ENCODE measurements around the gene SNX9.

The SNX9 gene

GRCh38 chr6:157993076-157993475, 170.0 kb downstream of the SNX9 start:
- H3K9ac ChIP-seq (ENCODE audit: low read depth, low read length, poor library complexity, severe bottlenecking): no peak overlapping the region

GRCh38 chr6:157994125-157994795, 171.2 kb downstream of the SNX9 start:
- Histone ChIP-seq H4K20me1 (ENCODE audit: insufficient read depth, low read length, poor library complexity, severe bottlenecking) (no peaks in the 10 kb centered on the region), H3F3A (ENCODE audit: low read depth) (no peaks in the 10 kb centered on the region), H3K79me2 (ENCODE audit: insufficient read depth, low read length) (peaks cover 74% of the 10 kb centered on the region), H3K9me2 (replicated peaks; ENCODE audit: low read depth, low read length) (no peaks in the 10 kb centered on the region), H3K9ac (ENCODE audit: low read depth, low read length, poor library complexity, severe bottlenecking) (no peak overlapping the region), H3K36me3 (ENCODE audit: insufficient read depth, low read length) (no peaks in the 10 kb centered on the region), H3K4me1 (ENCODE audit: insufficient read depth, low read length, poor library complexity, severe bottlenecking) (peaks cover 52% of the 10 kb centered on the region), H3K4me3 (ENCODE audit: low read length, poor library complexity, severe bottlenecking) (no peak overlapping the region), H2AFZ (ENCODE audit: low read length) (no peak overlapping the region), H3K4me2 (ENCODE audit: low read depth, low read length, poor library complexity, severe bottlenecking) (no peak overlapping the region), H3K9me3 (ENCODE audit: insufficient read depth, low read depth, low read length) (no peaks in the 10 kb centered on the region), H3K27me3 (ENCODE audit: insufficient read depth, low read length, poor library complexity, severe bottlenecking) (no peaks in the 10 kb centered on the region)
- TF ChIP-seq CTCF (conservative IDR thresholded peaks at IDR 0.05; ENCODE audit: low read length): no peak
- no peak for TF ChIP-seq EZH2phosphoT487 (IDR thresholded peaks at IDR 0.05; ENCODE audit: borderline replicate concordance)

More at GRCh38 chr6:157993076-157993475, 170.0 kb downstream of the SNX9 start:
- Histone ChIP-seq H3K9me3 (ENCODE audit: insufficient read depth, low read depth, low read length) (no peaks in the 10 kb centered on the region), H3K79me2 (ENCODE audit: insufficient read depth, low read length) (peaks cover 86% of the 10 kb centered on the region), H3K27me3 (ENCODE audit: insufficient read depth, low read length, poor library complexity, severe bottlenecking) (no peaks in the 10 kb centered on the region), H3K9me2 (replicated peaks; ENCODE audit: low read depth, low read length) (no peaks in the 10 kb centered on the region), H3K36me3 (ENCODE audit: insufficient read depth, low read length) (no peaks in the 10 kb centered on the region), H3F3A (ENCODE audit: low read depth) (no peaks in the 10 kb centered on the region), H2AFZ (ENCODE audit: low read length) (no peak overlapping the region), H3K4me1 (ENCODE audit: insufficient read depth, low read length, poor library complexity, severe bottlenecking) (peaks cover 61% of the 10 kb centered on the region), H3K4me2 (ENCODE audit: low read depth, low read length, poor library complexity, severe bottlenecking) (no peak overlapping the region), H3K4me3 (ENCODE audit: low read length, poor library complexity, severe bottlenecking) (no peak overlapping the region), H4K20me1 (ENCODE audit: insufficient read depth, low read length, poor library complexity, severe bottlenecking) (no peaks in the 10 kb centered on the region)
- no peak for TF ChIP-seq CTCF (conservative IDR thresholded peaks at IDR 0.05; ENCODE audit: low read length)
- no peak for TF ChIP-seq EZH2phosphoT487 (IDR thresholded peaks at IDR 0.05; ENCODE audit: borderline replicate concordance)
